Measurements from ENCODE around the gene SPATA12.

Gene SPATA12

DNA sequence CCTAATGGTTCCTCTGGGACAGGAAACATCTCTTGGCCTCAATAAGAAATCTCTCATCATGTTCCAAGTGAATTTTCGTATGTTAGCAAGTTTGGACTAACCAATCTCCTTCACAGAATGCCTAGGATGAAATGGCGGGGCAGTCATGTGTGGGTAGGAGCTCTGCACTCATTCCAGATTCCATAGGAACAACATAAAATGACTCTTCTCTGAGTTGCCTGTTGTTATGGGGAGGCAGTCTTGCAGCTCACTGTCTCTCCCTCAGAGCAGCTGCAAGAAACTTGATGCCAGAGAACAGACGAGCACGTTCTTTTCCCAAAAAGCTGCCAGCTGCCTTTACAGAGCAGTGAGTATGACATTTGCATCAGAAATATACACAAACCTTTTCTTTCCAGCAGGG, 34.1 kb downstream of the SPATA12 start:
- TF ChIP-seq, protein P1, sequence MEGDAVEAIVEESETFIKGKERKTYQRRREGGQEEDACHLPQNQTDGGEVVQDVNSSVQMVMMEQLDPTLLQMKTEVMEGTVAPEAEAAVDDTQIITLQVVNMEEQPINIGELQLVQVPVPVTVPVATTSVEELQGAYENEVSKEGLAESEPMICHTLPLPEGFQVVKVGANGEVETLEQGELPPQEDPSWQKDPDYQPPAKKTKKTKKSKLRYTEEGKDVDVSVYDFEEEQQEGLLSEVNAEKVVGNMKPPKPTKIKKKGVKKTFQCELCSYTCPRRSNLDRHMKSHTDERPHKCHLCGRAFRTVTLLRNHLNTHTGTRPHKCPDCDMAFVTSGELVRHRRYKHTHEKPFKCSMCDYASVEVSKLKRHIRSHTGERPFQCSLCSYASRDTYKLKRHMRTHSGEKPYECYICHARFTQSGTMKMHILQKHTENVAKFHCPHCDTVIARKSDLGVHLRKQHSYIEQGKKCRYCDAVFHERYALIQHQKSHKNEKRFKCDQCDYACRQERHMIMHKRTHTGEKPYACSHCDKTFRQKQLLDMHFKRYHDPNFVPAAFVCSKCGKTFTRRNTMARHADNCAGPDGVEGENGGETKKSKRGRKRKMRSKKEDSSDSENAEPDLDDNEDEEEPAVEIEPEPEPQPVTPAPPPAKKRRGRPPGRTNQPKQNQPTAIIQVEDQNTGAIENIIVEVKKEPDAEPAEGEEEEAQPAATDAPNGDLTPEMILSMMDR (conservative IDR thresholded peaks at IDR 0.05; ENCODE audit: low read depth, low read length) = no peak
- no peak for DNase-seq (ENCODE audit: low read depth)
- H3K4me3 ChIP-seq (ENCODE audit: low read length) = no peak overlapping the region

DNA sequence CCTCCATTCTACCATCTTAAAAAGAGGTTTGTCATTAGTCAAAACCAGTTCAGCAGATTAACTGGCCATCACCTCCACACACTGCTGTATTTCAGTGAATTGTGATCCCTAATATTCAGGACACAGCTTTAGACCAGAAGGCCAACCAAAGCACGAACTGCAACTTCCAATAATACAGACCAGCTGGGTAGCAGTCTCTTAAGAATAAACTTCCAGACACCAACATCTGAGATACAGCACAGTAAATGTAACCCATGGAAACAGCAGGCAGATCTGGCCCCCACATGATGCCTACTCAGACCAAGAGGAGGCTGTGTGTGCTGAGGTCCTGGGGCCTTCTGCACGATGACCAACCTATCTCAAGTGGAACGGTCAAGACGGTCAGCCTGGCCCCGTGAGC, 34.9 kb downstream of the SPATA12 start:
- H3K4me3 ChIP-seq (ENCODE audit: low read length) = no peak overlapping the region
- DNase-seq (ENCODE audit: low read depth) = no peak
- TF ChIP-seq, protein P1 (conservative IDR thresholded peaks at IDR 0.05; ENCODE audit: low read depth, low read length) = no peak

DNA sequence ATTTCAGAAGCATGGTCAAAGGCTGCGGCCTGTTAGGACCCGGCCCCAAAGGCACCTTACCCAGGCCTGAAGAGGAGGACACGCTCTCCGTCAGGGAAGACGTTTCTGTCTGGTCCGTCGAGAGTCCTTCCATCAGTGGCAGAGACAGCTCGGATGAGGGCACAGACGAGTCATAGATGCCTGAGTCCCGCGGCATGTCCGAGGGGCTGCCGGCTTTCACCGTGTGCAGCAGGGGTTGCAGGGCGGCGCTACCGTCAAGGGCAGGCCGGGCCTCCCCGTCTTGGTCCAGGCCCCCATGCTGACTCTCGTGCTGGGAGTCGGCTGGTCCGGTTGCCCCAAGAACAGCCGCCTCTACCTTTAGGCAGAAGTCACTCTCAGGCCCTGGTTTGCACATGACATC, 37.1 kb downstream of the SPATA12 start:
- TF ChIP-seq, protein P1 (conservative IDR thresholded peaks at IDR 0.05; ENCODE audit: low read depth, low read length) = no peak
- no peak overlapping the region for H3K4me3 ChIP-seq (ENCODE audit: low read length)
- no peak for DNase-seq (ENCODE audit: low read depth)

DNA sequence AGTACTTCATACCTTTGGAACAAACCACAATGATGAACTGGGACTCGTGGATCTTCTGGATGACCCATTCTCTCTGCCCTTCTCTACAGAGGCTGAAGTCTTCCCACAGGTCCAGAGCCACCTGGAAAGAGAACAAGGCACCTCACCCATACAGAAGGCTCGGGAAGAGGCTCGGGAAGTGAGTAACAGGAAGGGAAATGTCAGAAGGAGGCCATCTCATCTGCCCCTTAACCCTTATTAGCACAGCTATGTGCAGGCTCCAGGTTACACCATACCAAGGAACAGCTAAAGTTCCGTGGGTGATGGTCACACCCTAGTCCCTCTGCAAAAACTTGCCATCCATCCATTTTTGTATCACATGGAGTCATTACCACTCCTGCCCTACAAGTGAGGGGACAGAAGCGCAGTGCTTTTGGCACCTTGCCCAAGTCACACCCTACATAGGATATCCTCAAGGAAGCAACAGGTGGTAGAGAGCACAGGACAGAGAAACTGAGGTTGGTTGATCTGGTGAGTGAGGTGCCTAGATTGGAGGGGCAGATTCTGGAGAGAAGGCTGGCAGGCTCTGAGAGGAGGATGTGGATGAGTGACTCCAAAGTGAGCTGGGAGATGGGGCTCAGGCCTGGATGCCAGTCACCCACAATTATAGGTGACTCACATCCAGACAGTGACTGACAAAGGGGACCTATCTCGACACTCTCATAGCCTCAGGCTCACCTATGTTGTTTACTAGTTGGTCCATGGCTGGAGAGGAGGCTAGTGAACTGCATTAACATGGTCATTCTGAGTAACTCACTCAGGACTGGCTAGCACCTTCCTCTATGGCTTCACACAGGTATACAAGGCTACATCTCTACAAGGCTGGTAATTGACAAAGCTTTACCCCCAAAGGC, 38.2 kb downstream of the SPATA12 start:
- H3K4me3 ChIP-seq (ENCODE audit: low read length) = no peak overlapping the region
- TF ChIP-seq, protein P1 (conservative IDR thresholded peaks at IDR 0.05; ENCODE audit: low read depth, low read length) = no peak
- DNase-seq (ENCODE audit: low read depth) = no peak

DNA sequence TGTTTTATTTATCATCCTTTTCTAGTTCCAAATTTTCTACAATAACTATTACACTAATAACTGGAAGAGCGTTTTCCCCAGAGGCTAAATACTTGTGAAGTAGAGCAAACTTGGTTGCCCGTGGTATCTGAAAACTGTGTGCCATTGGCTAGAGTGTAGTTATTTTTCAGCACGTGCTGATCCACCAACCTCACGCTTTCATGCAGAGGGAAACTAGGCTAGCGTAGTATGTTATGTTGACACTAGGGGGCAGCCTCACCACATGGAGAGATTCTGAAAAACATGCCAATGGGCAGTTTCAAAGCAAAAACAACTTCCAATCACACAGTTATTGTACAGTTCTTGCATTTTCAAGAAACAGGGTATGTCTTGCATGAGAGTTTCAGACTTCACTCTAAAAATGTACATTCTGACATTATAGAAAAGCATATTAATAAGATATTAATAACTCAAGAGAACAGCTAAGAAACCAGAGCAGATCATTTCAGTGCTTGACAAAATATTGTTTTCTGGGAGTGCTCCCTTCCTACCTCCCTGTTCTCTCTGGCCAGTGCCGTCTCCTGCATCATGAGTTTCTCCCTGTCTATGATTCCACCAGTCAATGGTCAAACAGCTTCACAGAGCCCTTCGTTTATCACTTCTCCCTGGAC, 39.7 kb downstream of the SPATA12 start:
- no peak overlapping the region for H3K4me3 ChIP-seq (ENCODE audit: low read length)
- TF ChIP-seq, protein P1 (conservative IDR thresholded peaks at IDR 0.05; ENCODE audit: low read depth, low read length) = peak; percentile 86
- no peak for DNase-seq (ENCODE audit: low read depth)

DNA sequence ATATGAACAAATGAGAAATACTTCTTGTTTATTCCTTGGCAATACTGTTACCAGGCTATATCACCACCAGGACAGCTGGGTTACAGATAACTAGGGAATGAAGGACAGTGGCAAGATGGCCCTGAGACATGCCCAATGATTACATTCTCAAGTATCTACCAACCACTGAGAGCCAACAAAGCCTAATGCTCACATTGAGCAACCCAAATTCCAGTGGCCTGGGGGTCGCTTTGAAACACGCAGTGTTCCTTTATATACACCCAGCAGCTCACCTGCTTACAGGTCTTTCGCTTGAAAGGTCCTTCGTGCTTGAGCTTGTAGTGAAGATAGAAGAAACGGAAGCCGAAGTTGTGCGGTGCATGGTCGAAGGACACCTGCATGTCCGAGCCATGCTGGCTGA, 45.1 kb downstream of the SPATA12 start:
- no peak for DNase-seq (ENCODE audit: low read depth)
- TF ChIP-seq, protein P1 (conservative IDR thresholded peaks at IDR 0.05; ENCODE audit: low read depth, low read length) = no peak
- H3K4me3 ChIP-seq (ENCODE audit: low read length) = no peak overlapping the region

Measured in retinal pigment epithelial cell (primary cell).